WTC11 (cell line): ENCODE results near the gene CTSG. TPM values are rescaled to one million over a fixed set of nuclear protein-coding genes. Genes with fewer than 3 reads are reported as not detected.
"Not testable (repeated sequence)": the region's sequence is repeated elsewhere in the genome, so short reads cannot be mapped to it uniquely, and the experiment has no call there.

Experiments used
- ATAC-seq: fragments of 200-7000 bp; cut with Tn5 transposase; 2 replicates; pipeline ENCODE4 v1.10.0; 2021; ENCODE audit warnings: mild to moderate bottlenecking, moderate library complexity
- CTCF ChIA-PET: fragments of 300-600 bp; sonication (Branson Sonifier 250); formaldehyde crosslinking; loops from one replicate; lab custom pipeline; 2021; ENCODE audit warnings: antibody characterized with exemption; lab: Charles Lee
- POLR2A ChIA-PET: fragments of 350-600 bp; sonication (Branson Sonifier 250); formaldehyde crosslinking; loops from one replicate; lab custom pipeline; 2021; ENCODE audit warnings: antibody characterized with exemption; lab: Charles Lee
- DNase-seq: peaks from one replicate; pipeline ENCODE4 v3.0.0; 2021; ENCODE audit warnings: low spot score
- H3K27ac Mint-ChIP-seq: 2 replicates; pipeline ENCODE4 v1.8.0; 2021; ENCODE audit warnings: mixed read lengths
- H3K27me3 Mint-ChIP-seq: 2 replicates; pipeline ENCODE4 v1.8.0; 2021; ENCODE audit warnings: low read depth, mild to moderate bottlenecking, moderate library complexity, mixed read lengths
- H3K36me3 Mint-ChIP-seq: 2 replicates; pipeline ENCODE4 v1.8.0; 2021; ENCODE audit warnings: mixed read lengths
- H3K4me1 Mint-ChIP-seq: 2 replicates; pipeline ENCODE4 v1.8.0; 2022; ENCODE audit warnings: mixed read lengths
- H3K4me3 Mint-ChIP-seq: 2 replicates; pipeline ENCODE4 v1.8.0; 2021; ENCODE audit warnings: mild to moderate bottlenecking, moderate library complexity, mixed read lengths
- H3K9me3 Mint-ChIP-seq: 2 replicates; pipeline ENCODE4 v1.8.0; 2021; ENCODE audit warnings: mixed read lengths
- ATF1 ChIP-seq: sonication (generic); formaldehyde crosslinking; IDR thresholded peaks from 2 replicates; pipeline ENCODE4 v1.8.1; 2023; ENCODE audit warnings: mild to moderate bottlenecking, moderate library complexity, missing genetic modification reagents
- CREM ChIP-seq: sonication (generic); formaldehyde crosslinking; IDR thresholded peaks from 2 replicates; pipeline ENCODE4 v1.8.1; 2022; ENCODE audit warnings: mild to moderate bottlenecking, missing genetic modification reagents, moderate library complexity
- CTCF ChIP-seq: fragments of 200-600 bp; IDR thresholded peaks from 2 replicates; pipeline ENCODE4 v1.8.0; 2022; ENCODE audit warnings: antibody characterized with exemption
- MXD4 ChIP-seq: fragments of 250-450 bp; sonication (Bioruptor Pico); IDR thresholded peaks from 2 replicates; pipeline ENCODE4 v1.8.0; 2021; ENCODE audit warnings: mild to moderate bottlenecking, moderate library complexity, borderline replicate concordance
- MYBL2 ChIP-seq: sonication (generic); formaldehyde crosslinking; IDR thresholded peaks from 2 replicates; pipeline ENCODE4 v1.8.1; 2023; ENCODE audit warnings: mild to moderate bottlenecking, moderate library complexity, missing genetic modification reagents
- NR3C1 ChIP-seq: sonication (generic); formaldehyde crosslinking; conservative IDR thresholded peaks from 2 replicates; pipeline ENCODE4 v1.8.1; 2023; ENCODE audit warnings: low read depth, mild to moderate bottlenecking, missing genetic modification reagents
- SMAD3 ChIP-seq: sonication (generic); formaldehyde crosslinking; IDR thresholded peaks from 2 replicates; pipeline ENCODE4 v1.8.0; 2022; ENCODE audit warnings: missing genetic modification reagents, mild to moderate bottlenecking, borderline replicate concordance
- TCF7 ChIP-seq: sonication (generic); formaldehyde crosslinking; IDR thresholded peaks from 2 replicates; pipeline ENCODE4 v1.8.0; 2022; ENCODE audit warnings: mild to moderate bottlenecking, low read depth, missing genetic modification reagents, moderate library complexity
- ZBTB21 ChIP-seq: sonication (generic); formaldehyde crosslinking; IDR thresholded peaks from 2 replicates; pipeline ENCODE4 v1.8.1; 2023; ENCODE audit warnings: mild to moderate bottlenecking, missing genetic modification reagents, borderline replicate concordance
- ZNF121 ChIP-seq: sonication (generic); formaldehyde crosslinking; IDR thresholded peaks from 2 replicates; pipeline ENCODE4 v1.8.0; 2023; ENCODE audit warnings: missing genetic modification reagents
- ZNF138 ChIP-seq: sonication (generic); formaldehyde crosslinking; conservative IDR thresholded peaks from 2 replicates; pipeline ENCODE4 v1.8.1; 2022; ENCODE audit warnings: mild to moderate bottlenecking, moderate library complexity, missing genetic modification reagents
- ZNF396 ChIP-seq: fragments of 250-450 bp; sonication (Bioruptor Pico); IDR thresholded peaks from 2 replicates; pipeline ENCODE4 v1.8.0; 2021; ENCODE audit warnings: mild to moderate bottlenecking, moderate library complexity, borderline replicate concordance
- ZNF423 ChIP-seq: fragments of 250-450 bp; sonication (Bioruptor Pico); IDR thresholded peaks from 2 replicates; pipeline ENCODE4 v2.1.2; 2022; ENCODE audit warnings: mild to moderate bottlenecking, moderate library complexity
- total RNA-seq: library from RNA; stranded (reverse); gene quantifications from 3 replicates; pipeline ENCODE4 v1.2.3, GENCODE V29; 2021
- TF ChIP-seq, protein P1 (sequence below): fragments of 250-450 bp; sonication (Bioruptor Pico); IDR thresholded peaks from 2 replicates; pipeline ENCODE4 v1.9.0; 2021; ENCODE audit warnings: moderate library complexity, mild to moderate bottlenecking, inconsistent platforms, borderline replicate concordance
- TF ChIP-seq, protein P2 (sequence below): sonication (generic); formaldehyde crosslinking; IDR thresholded peaks from 2 replicates; pipeline ENCODE4 v1.8.1; 2022; ENCODE audit warnings: mild to moderate bottlenecking, moderate library complexity, missing genetic modification reagents
- TF ChIP-seq, protein P3 (sequence below): sonication (generic); formaldehyde crosslinking; IDR thresholded peaks from 2 replicates; pipeline ENCODE4 v1.8.0; 2023; ENCODE audit warnings: missing genetic modification reagents, mild to moderate bottlenecking, borderline replicate concordance
- TF ChIP-seq, protein P4 (sequence below): sonication (generic); formaldehyde crosslinking; IDR thresholded peaks from 2 replicates; pipeline ENCODE4 v1.8.1; 2023; ENCODE audit warnings: mild to moderate bottlenecking, missing genetic modification reagents, moderate library complexity
- TF ChIP-seq, protein P5 (sequence below): fragments of 250-450 bp; sonication (Bioruptor Pico); IDR thresholded peaks from 2 replicates; pipeline ENCODE4 v1.9.0; 2021; ENCODE audit warnings: mild to moderate bottlenecking, borderline replicate concordance

CTSG gene
- total RNA-seq, 1 experiment from 2014 or later, result not detected

GRCh38 chr14:24597403-24597802 lies 21.4 kb upstream of the CTSG start (continued):
- TF ChIP-seq ATF1 (CRISPR knock-in tag), result no peak
- no peak for TF ChIP-seq MXD4
- TF ChIP-seq, protein P1, sequence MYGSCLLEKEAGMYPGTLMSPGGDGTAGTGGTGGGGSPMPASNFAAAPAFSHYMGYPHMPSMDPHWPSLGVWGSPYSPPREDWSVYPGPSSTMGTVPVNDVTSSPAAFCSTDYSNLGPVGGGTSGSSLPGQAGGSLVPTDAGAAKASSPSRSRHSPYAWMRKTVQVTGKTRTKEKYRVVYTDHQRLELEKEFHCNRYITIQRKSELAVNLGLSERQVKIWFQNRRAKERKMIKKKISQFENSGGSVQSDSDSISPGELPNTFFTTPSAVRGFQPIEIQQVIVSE (CRISPR knock-in tag), result no peak
- no peak for TF ChIP-seq CTCF
- TF ChIP-seq, protein P2, sequence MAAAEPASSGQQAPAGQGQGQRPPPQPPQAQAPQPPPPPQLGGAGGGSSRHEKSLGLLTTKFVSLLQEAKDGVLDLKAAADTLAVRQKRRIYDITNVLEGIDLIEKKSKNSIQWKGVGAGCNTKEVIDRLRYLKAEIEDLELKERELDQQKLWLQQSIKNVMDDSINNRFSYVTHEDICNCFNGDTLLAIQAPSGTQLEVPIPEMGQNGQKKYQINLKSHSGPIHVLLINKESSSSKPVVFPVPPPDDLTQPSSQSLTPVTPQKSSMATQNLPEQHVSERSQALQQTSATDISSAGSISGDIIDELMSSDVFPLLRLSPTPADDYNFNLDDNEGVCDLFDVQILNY, result no peak
- no peak for TF ChIP-seq ZNF121 (CRISPR knock-in tag)
- TF ChIP-seq, protein P3, sequence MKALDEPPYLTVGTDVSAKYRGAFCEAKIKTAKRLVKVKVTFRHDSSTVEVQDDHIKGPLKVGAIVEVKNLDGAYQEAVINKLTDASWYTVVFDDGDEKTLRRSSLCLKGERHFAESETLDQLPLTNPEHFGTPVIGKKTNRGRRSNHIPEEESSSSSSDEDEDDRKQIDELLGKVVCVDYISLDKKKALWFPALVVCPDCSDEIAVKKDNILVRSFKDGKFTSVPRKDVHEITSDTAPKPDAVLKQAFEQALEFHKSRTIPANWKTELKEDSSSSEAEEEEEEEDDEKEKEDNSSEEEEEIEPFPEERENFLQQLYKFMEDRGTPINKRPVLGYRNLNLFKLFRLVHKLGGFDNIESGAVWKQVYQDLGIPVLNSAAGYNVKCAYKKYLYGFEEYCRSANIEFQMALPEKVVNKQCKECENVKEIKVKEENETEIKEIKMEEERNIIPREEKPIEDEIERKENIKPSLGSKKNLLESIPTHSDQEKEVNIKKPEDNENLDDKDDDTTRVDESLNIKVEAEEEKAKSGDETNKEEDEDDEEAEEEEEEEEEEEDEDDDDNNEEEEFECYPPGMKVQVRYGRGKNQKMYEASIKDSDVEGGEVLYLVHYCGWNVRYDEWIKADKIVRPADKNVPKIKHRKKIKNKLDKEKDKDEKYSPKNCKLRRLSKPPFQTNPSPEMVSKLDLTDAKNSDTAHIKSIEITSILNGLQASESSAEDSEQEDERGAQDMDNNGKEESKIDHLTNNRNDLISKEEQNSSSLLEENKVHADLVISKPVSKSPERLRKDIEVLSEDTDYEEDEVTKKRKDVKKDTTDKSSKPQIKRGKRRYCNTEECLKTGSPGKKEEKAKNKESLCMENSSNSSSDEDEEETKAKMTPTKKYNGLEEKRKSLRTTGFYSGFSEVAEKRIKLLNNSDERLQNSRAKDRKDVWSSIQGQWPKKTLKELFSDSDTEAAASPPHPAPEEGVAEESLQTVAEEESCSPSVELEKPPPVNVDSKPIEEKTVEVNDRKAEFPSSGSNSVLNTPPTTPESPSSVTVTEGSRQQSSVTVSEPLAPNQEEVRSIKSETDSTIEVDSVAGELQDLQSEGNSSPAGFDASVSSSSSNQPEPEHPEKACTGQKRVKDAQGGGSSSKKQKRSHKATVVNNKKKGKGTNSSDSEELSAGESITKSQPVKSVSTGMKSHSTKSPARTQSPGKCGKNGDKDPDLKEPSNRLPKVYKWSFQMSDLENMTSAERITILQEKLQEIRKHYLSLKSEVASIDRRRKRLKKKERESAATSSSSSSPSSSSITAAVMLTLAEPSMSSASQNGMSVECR, result no peak
- TF ChIP-seq TCF7 (CRISPR knock-in tag), result no peak
- no peak for TF ChIP-seq ZNF423 (CRISPR knock-in tag)
- no peak for TF ChIP-seq MYBL2 (CRISPR knock-in tag)

GRCh38 chr14:24595073-24595808 lies 19.2 kb upstream of the CTSG start:
- POLR2A ChIA-PET, result no interaction called here
- ATAC-seq, result peak; percentile 57

GRCh38 chr14:24591004-24591403 lies 15.0 kb upstream of the CTSG start:
- Mint-ChIP-seq H3K27me3 (peaks cover 14% of the 10 kb centered on the region), H3K36me3 (peaks cover 15% of the 10 kb centered on the region), H3K9me3 (peaks cover 90% of the 10 kb centered on the region)
- DNase-seq, H3K27ac Mint-ChIP-seq, H3K4me3 Mint-ChIP-seq, CTCF ChIA-PET, ATAC-seq, H3K4me1 Mint-ChIP-seq: not testable (repeated sequence)
- POLR2A ChIA-PET, result interaction anchor here (0.6 kb wide), 1 partner anchor 70 kb away, joined by 3 read pairs; no protein-coding TSS in a partner anchor

More at GRCh38 chr14:24595073-24595808, 19.2 kb upstream of the CTSG start:
- CTCF ChIA-PET, result interaction anchor here (1.0 kb wide), 1 partner anchor 10 kb away, joined by 5 read pairs; no protein-coding TSS in a partner anchor
- Mint-ChIP-seq H3K9me3 (peaks cover 87% of the 10 kb centered on the region), H3K4me3 (no peak overlapping the region), H3K27ac (no peak overlapping the region), H3K4me1 (no peaks in the 10 kb centered on the region), H3K36me3 (peaks cover 3% of the 10 kb centered on the region), H3K27me3 (peaks cover 4% of the 10 kb centered on the region)
- TF ChIP-seq, protein P4, sequence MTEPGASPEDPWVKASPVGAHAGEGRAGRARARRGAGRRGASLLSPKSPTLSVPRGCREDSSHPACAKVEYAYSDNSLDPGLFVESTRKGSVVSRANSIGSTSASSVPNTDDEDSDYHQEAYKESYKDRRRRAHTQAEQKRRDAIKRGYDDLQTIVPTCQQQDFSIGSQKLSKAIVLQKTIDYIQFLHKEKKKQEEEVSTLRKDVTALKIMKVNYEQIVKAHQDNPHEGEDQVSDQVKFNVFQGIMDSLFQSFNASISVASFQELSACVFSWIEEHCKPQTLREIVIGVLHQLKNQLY (CRISPR knock-in tag), result no peak
- TF ChIP-seq, protein P5, sequence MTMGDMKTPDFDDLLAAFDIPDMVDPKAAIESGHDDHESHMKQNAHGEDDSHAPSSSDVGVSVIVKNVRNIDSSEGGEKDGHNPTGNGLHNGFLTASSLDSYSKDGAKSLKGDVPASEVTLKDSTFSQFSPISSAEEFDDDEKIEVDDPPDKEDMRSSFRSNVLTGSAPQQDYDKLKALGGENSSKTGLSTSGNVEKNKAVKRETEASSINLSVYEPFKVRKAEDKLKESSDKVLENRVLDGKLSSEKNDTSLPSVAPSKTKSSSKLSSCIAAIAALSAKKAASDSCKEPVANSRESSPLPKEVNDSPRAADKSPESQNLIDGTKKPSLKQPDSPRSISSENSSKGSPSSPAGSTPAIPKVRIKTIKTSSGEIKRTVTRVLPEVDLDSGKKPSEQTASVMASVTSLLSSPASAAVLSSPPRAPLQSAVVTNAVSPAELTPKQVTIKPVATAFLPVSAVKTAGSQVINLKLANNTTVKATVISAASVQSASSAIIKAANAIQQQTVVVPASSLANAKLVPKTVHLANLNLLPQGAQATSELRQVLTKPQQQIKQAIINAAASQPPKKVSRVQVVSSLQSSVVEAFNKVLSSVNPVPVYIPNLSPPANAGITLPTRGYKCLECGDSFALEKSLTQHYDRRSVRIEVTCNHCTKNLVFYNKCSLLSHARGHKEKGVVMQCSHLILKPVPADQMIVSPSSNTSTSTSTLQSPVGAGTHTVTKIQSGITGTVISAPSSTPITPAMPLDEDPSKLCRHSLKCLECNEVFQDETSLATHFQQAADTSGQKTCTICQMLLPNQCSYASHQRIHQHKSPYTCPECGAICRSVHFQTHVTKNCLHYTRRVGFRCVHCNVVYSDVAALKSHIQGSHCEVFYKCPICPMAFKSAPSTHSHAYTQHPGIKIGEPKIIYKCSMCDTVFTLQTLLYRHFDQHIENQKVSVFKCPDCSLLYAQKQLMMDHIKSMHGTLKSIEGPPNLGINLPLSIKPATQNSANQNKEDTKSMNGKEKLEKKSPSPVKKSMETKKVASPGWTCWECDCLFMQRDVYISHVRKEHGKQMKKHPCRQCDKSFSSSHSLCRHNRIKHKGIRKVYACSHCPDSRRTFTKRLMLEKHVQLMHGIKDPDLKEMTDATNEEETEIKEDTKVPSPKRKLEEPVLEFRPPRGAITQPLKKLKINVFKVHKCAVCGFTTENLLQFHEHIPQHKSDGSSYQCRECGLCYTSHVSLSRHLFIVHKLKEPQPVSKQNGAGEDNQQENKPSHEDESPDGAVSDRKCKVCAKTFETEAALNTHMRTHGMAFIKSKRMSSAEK (CRISPR knock-in tag), result no peak
- TF ChIP-seq ZNF396, result no peak
- no peak for TF ChIP-seq NR3C1 (CRISPR knock-in tag)
- TF ChIP-seq, protein P2, result no peak
- no peak for TF ChIP-seq SMAD3
- TF ChIP-seq ZNF138 (CRISPR knock-in tag), result no peak
- TF ChIP-seq CREM, result no peak
- no peak for TF ChIP-seq ZNF423 (CRISPR knock-in tag)
- TF ChIP-seq ZBTB21 (CRISPR knock-in tag), result no peak
- no peak for DNase-seq
